B cell (primary cell): Measurements from ENCODE around the gene CLDN11. TPM values are rescaled to one million over a fixed set of nuclear protein-coding genes. Genes with fewer than 3 reads are reported as not detected.

ENCODE experiments used
- ATAC-seq: fragments of 200-7000 bp; cut with Tn5 transposase; one replicate; pipeline ENCODE4 v1.10.0; 2021; ENCODE audit warnings: low read depth, mild to moderate bottlenecking, moderate number of reproducible peaks, moderate library complexity
- CTCF ChIA-PET: fragments of 350-600 bp; sonication (Branson Sonifier 250); formaldehyde crosslinking; loops from one replicate; lab custom pipeline; 2021; ENCODE audit warnings: antibody characterized with exemption, inconsistent platforms; lab: Charles Lee
- POLR2A ChIA-PET: fragments of 350-600 bp; sonication (Branson Sonifier 250); formaldehyde crosslinking; loops from one replicate; lab custom pipeline; 2021; ENCODE audit warnings: antibody characterized with exemption; lab: Charles Lee
- DNase-seq: peaks from one replicate; pipeline ENCODE4 v3.0.0; 2013
- H2AFZ ChIP-seq: 2 replicates; pipeline ENCODE4 v1.6.1; 2012; ENCODE audit warnings: mild to moderate bottlenecking, low read depth, low read length; ENCODE audit not compliant: insufficient read depth, poor library complexity, severe bottlenecking
- H3K27ac ChIP-seq, 2 donors: 1 replicate in 1 of 2; 2 replicates in 1 of 2; pipeline ENCODE4 v1.5.1; 2012 to 2013; ENCODE audit warnings: low read length in 2 of 2, mild to moderate bottlenecking in 2 of 2, moderate library complexity in 1 of 2
- H3K27me3 ChIP-seq, 4 experiments: fragments of 200-600 bp in 1 of 4; sonication (generic) in 1 of 4; replicated peaks in 1 of 4; 1 replicate in 2 of 4; 2 replicates in 2 of 4; pipeline versions ENCODE4 v1.6.1 to v1.7.0; 2013 to 2016; ENCODE audit warnings: low read length in 3 of 4, mild to moderate bottlenecking in 2 of 4, mixed read lengths in 1 of 4, moderate library complexity in 1 of 4; ENCODE audit not compliant: insufficient read depth in 4 of 4, control insufficient read depth in 3 of 4; ENCODE audit errors: control extremely low read depth in 1 of 4
- H3K36me3 ChIP-seq, 2 experiments: replicated peaks in 1 of 2; 1 replicate in 1 of 2; 2 replicates in 1 of 2; pipeline versions ENCODE4 v1.6.1 to v1.7.1; 2013; ENCODE audit warnings: low read length in 1 of 2; ENCODE audit not compliant: insufficient read depth in 2 of 2, control insufficient read depth in 1 of 2; ENCODE audit errors: control extremely low read depth in 1 of 2, extremely low read depth in 1 of 2
- H3K4me1 ChIP-seq, 2 donors: fragments of 200-600 bp in 1 of 2; sonication (generic) in 1 of 2; 1 replicate in 1 of 2; 2 replicates in 1 of 2; pipeline versions ENCODE4 v1.5.1 to v1.6.1; 2013 to 2017; ENCODE audit warnings: low read length in 2 of 2; ENCODE audit not compliant: control insufficient read depth in 2 of 2, insufficient read depth in 2 of 2
- H3K4me2 ChIP-seq: replicated peaks from 2 replicates; pipeline ENCODE3; 2012; ENCODE audit warnings: mild to moderate bottlenecking, low read depth, low read length; ENCODE audit not compliant: poor library complexity, severe bottlenecking
- H3K4me3 ChIP-seq, 5 experiments: fragments of 200-600 bp in 1 of 5; sonication (generic) in 1 of 5; 1 replicate in 3 of 5; 2 replicates in 2 of 5; pipeline versions ENCODE4 v1.5.1 to v1.7.0; 2011 to 2016; ENCODE audit warnings: low read length in 4 of 5, mild to moderate bottlenecking in 4 of 5, low read depth in 2 of 5, control low read depth in 1 of 5, moderate library complexity in 1 of 5; ENCODE audit not compliant: insufficient read depth in 1 of 5; ENCODE audit errors: control extremely low read depth in 1 of 5, extremely low read depth in 1 of 5
- H3K79me2 ChIP-seq: fragments of 200-600 bp; sonication (generic); one replicate; pipeline ENCODE4 v1.6.0; 2016; ENCODE audit warnings: low read length; ENCODE audit not compliant: control insufficient read depth, insufficient read depth
- H3K9ac ChIP-seq: fragments of 200-600 bp; sonication (generic); 2 replicates; pipeline ENCODE4 v1.6.1; 2017; ENCODE audit warnings: mild to moderate bottlenecking, low read length, moderate library complexity
- H3K9me3 ChIP-seq, 3 donors: one replicate each; pipeline versions ENCODE4 v1.6.1 to v1.7.1; 2013; ENCODE audit warnings: low read length in 2 of 3; ENCODE audit not compliant: control insufficient read depth in 2 of 3, insufficient read depth in 1 of 3; ENCODE audit errors: control extremely low read depth in 1 of 3
- H4K20me1 ChIP-seq: 2 replicates; pipeline ENCODE4 v1.6.0; 2012; ENCODE audit warnings: mild to moderate bottlenecking, low read length; ENCODE audit not compliant: insufficient read depth, control insufficient read depth, poor library complexity, severe bottlenecking
- H3K27ac Mint-ChIP-seq: one replicate; pipeline ENCODE4 v1.8.0; 2021; ENCODE audit warnings: mixed read lengths
- H3K27me3 Mint-ChIP-seq: one replicate; pipeline ENCODE4 v1.8.0; 2021; ENCODE audit warnings: mixed read lengths
- H3K4me1 Mint-ChIP-seq: one replicate; pipeline ENCODE4 v1.8.0; 2021; ENCODE audit warnings: mixed read lengths
- H3K4me3 Mint-ChIP-seq: one replicate; pipeline ENCODE4 v1.8.0; 2021; ENCODE audit warnings: mixed read lengths
- H3K9me3 Mint-ChIP-seq: one replicate; pipeline ENCODE4 v1.8.0; 2022; ENCODE audit warnings: mixed read lengths; ENCODE audit not compliant: insufficient read depth
- EZH2 ChIP-seq: IDR thresholded peaks from 2 replicates; pipeline ENCODE4 v1.6.1; 2012; ENCODE audit warnings: borderline replicate concordance, low read depth, mild to moderate bottlenecking, moderate library complexity, low read length; ENCODE audit not compliant: insufficient read depth, poor library complexity, severe bottlenecking
- WGBS: methylation state at CpG from one replicate; pipeline ENCODE4 v1.1.5; 2013; ENCODE audit warnings: missing lambda C conversion rate; ENCODE audit not compliant: insufficient coverage; 5-methylcytosine and 5-hydroxymethylcytosine counted together
- intact Hi-C: fragments of 100-400 bp; cut with micrococcal nuclease; formaldehyde crosslinking; loops from one replicate; pipeline ENCODE4 v1.10.0; 2022
- polyA plus RNA-seq: library from polyadenylated mRNA; depleted of rRNA; stranded (reverse); fragments of >200 nt; gene quantifications from 2 replicates; pipeline ENCODE4 v1.2.3, GENCODE V29; 2012
- total RNA-seq, 2 donors: library from RNA; stranded (reverse); fragments of 120-200 nt in 1 of 2; gene quantifications; 1 replicate in 1 of 2; 2 replicates in 1 of 2; pipeline versions ENCODE4 v1.2.3 to v1.2.4, GENCODE V29; 2013 to 2022
- TF ChIP-seq, protein P1 (sequence below): fragments of 200-600 bp; IDR thresholded peaks from one replicate; pipeline ENCODE4 v1.8.0; 2022; ENCODE audit warnings: antibody characterized with exemption, mild to moderate bottlenecking

Gene CLDN11
- total and polyA plus RNA-seq, 2 donors (not counting 1 experiment from before 2014, with no cell fraction given): 0.25 to 0.52 TPM

DNA sequence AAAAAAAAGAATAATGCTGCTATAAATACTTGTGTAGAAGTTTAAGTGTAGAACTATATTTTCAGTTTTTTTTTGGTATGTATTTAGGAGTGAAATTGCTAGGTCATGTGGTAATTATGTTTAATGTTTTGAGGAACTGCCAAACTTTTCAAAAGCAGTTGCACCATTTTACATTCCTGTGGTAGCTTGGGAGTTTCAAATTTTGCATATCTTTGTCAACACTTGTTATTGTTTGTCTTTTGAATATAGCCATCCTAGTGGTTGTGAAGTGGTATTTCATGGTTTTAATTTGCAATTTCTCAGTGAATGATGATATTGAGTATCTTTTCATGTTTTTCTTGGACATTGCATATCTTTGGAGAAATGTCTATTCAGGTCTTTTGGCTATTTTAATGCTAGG lies 30.7 kb upstream of the CLDN11 start:
- Histone ChIP-seq H3K27ac (no peak overlapping the region), H3K4me2 (no peak overlapping the region), H4K20me1 (no peaks in the 10 kb centered on the region), H3K36me3 (peaks cover 9 to 63% of the 10 kb centered on the region in 2 experiments), H3K4me3 (no peak overlapping the region), H2AFZ (no peak overlapping the region), H3K9ac (no peak overlapping the region), H3K79me2 (peaks cover 32% of the 10 kb centered on the region), H3K9me3 (peaks cover 0 to 3% (median 0%) of the 10 kb centered on the region in 3 donors), H3K27me3 (no peaks in the 10 kb centered on the region), H3K4me1 (peaks cover 7 to 10% of the 10 kb centered on the region in 2 donors)
- no peaks in the 10 kb centered on the region for H3K9me3 Mint-ChIP-seq
- POLR2A ChIA-PET: no interaction called here
- ATAC-seq (no peak), DNase-seq (no peak)
- intact Hi-C loops: no loop called here
- CTCF ChIA-PET: interaction anchor here (0.9 to 1.1 kb wide), 3 partner anchors 10 to 24 kb away, joined by 3 to 5 read pairs (median 4); no protein-coding TSS in a partner anchor
- no peak overlapping the region for H3K27ac Mint-ChIP-seq
- no peak overlapping the region for H3K4me3 Mint-ChIP-seq
- TF ChIP-seq, protein P1, sequence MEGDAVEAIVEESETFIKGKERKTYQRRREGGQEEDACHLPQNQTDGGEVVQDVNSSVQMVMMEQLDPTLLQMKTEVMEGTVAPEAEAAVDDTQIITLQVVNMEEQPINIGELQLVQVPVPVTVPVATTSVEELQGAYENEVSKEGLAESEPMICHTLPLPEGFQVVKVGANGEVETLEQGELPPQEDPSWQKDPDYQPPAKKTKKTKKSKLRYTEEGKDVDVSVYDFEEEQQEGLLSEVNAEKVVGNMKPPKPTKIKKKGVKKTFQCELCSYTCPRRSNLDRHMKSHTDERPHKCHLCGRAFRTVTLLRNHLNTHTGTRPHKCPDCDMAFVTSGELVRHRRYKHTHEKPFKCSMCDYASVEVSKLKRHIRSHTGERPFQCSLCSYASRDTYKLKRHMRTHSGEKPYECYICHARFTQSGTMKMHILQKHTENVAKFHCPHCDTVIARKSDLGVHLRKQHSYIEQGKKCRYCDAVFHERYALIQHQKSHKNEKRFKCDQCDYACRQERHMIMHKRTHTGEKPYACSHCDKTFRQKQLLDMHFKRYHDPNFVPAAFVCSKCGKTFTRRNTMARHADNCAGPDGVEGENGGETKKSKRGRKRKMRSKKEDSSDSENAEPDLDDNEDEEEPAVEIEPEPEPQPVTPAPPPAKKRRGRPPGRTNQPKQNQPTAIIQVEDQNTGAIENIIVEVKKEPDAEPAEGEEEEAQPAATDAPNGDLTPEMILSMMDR: no peak
- TF ChIP-seq EZH2: no peak
- no peaks in the 10 kb centered on the region for H3K27me3 Mint-ChIP-seq
- peaks cover 28% of the 10 kb centered on the region for H3K4me1 Mint-ChIP-seq

DNA sequence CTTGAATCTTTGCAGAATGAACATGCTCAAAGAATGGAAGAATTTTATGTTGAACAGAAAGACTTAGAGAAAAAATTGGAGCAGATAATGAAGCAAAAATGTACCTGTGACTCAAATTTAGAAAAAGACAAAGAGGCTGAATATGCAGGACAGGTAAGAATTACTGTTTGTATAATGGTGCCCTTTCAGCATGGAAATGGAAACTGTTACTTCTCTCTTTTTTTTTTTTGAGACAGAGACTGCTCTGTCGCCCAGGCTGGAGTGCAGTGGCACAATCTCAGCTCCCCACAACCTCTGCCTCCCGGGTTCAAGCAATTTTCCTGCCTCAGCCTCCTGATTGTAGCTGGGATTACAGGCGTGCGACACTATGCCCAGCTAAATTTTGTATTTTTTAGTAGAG lies 27.6 kb upstream of the CLDN11 start:
- no peaks in the 10 kb centered on the region for H3K9me3 Mint-ChIP-seq
- Histone ChIP-seq H4K20me1 (no peaks in the 10 kb centered on the region), H3K9me3 (peaks cover 0 to 3% (median 0%) of the 10 kb centered on the region in 3 donors), H2AFZ (no peak overlapping the region), H3K9ac (no peak overlapping the region), H3K4me3 (no peak overlapping the region), H3K79me2 (peaks cover 22% of the 10 kb centered on the region), H3K27ac (peak overlapping the region; percentile 7 to 62), H3K27me3 (no peaks in the 10 kb centered on the region), H3K4me1 (peaks cover 7 to 10% of the 10 kb centered on the region in 2 donors), H3K36me3 (peaks cover 6 to 40% of the 10 kb centered on the region in 2 experiments), H3K4me2 (no peak overlapping the region)
- intact Hi-C loops: no loop called here
- peaks cover 19% of the 10 kb centered on the region for H3K4me1 Mint-ChIP-seq
- no peak overlapping the region for H3K4me3 Mint-ChIP-seq
- WGBS: 100% methylated on average over 2 of the region's 4 CpGs
- TF ChIP-seq, protein P1: no peak
- TF ChIP-seq EZH2: no peak
- ChIA-PET POLR2A (no interaction called here), CTCF (interaction anchor here (1.1 to 1.3 kb wide), 3 partner anchors 23 to 82 kb away, joined by 3 to 5 read pairs (median 4); no protein-coding TSS in a partner anchor)
- no peak for ATAC-seq
- H3K27ac Mint-ChIP-seq: peak overlapping the region; percentile 0
- H3K27me3 Mint-ChIP-seq: no peaks in the 10 kb centered on the region
- no peak for DNase-seq
